ENCODE data around the gene TNF.

DNA sequence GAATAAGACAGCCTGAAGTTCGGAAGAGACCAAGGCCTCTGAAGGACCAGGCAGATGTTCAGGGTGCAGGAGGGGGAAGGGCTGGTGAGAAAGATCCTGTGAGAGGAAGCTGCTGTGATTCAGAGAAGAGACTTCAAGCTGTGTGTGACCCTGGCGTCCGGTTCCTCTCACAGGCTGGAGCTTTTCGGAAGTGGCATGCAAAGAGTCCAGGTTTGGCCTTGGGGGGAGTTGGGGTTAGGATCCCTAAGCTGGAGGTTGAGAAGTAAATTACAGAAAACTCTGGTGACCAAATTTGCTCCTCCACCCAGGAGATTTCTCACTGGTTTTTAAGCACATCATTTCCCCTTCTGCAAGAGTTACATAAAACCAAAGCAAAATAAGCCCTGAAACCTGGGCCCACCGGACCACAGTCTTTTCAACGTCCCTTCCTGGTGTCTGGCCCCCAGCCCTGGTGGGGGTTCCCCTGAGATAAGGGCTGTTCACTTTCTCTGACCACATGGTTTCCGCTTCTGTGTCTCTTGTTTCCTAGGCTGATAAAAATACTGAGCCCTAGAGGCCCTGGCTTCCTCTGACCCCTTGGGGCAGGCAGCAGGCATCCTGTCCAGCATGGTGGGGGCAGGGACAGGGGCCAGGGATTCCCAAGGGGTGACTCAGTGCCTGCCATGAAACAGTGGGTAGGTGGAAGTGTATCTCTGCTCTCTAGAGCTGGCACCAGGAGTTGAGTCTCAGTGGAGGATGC, 15.2 kb upstream of the TNF start:
- peak; percentile 34 for TF ChIP-seq POLR2AphosphoS5 (IDR thresholded peaks at IDR 0.05; ENCODE audit: low read depth, low read length)
- no peak for TF ChIP-seq POLR2A (IDR thresholded peaks at IDR 0.05; ENCODE audit: low read depth, low read length)
- no peak for TF ChIP-seq TAF1 (IDR thresholded peaks at IDR 0.05; ENCODE audit: borderline replicate concordance, low read depth, low read length)

All from GM12892 (cell line).